Colonic mucosa (tissue), 4 donors: ENCODE measurements around the gene RAD51B. TPM values are rescaled to one million over a fixed set of nuclear protein-coding genes. Genes with fewer than 3 reads are reported as not detected.

Experiments used
- DNase-seq: peaks from one replicate; pipeline ENCODE4 v3.0.0-alpha.2; 2020
- H3K27ac ChIP-seq: fragments of 200-600 bp; one replicate; pipeline ENCODE4 v1.8.0; 2021
- H3K27me3 ChIP-seq: fragments of 200-600 bp; one replicate; pipeline ENCODE4 v1.8.0; 2021
- H3K36me3 ChIP-seq: fragments of 200-600 bp; one replicate; pipeline ENCODE4 v1.8.0; 2021
- H3K4me1 ChIP-seq: fragments of 200-600 bp; one replicate; pipeline ENCODE4 v1.8.0; 2021; ENCODE audit warnings: mild to moderate bottlenecking
- H3K4me3 ChIP-seq: fragments of 200-600 bp; one replicate; pipeline ENCODE4 v1.8.0; 2021
- H3K9ac ChIP-seq, 2 donors: one replicate each; pipeline ENCODE4 v1.7.0; 2013; ENCODE audit warnings: control low read depth in 2 of 2, low read depth in 2 of 2, low read length in 2 of 2
- H3K9me3 ChIP-seq: fragments of 200-600 bp; one replicate; pipeline ENCODE4 v1.8.0; 2021
- intact Hi-C: fragments of 100-400 bp; cut with DNase I; formaldehyde crosslinking; loops from one replicate; pipeline ENCODE4 v1.14.1; 2022
- total RNA-seq, 2 donors: library from RNA; stranded (reverse); fragmentation: NEBNext Ultra II Directional in 1 of 2; extraction: Animal tissue kit (Norgen Biotek cat#: 25700) in 1 of 2; gene quantifications; one replicate each; pipeline ENCODE4 v1.2.1, GENCODE V29; 2021
- TF ChIP-seq, protein P1 (sequence below): fragments of 200-600 bp; IDR thresholded peaks from one replicate; pipeline ENCODE4 v1.8.0; 2022; ENCODE audit warnings: antibody characterized with exemption, mild to moderate bottlenecking
- donor health status: healthy.
- donor health status: DM: no; HTN: no; CAD: no.
- donor health status: DM: no; HTN: no; CAD: no.

RAD51B gene
- total RNA-seq, 2 donors from 2014 or later: 12.7 to 22.0 TPM

DNA sequence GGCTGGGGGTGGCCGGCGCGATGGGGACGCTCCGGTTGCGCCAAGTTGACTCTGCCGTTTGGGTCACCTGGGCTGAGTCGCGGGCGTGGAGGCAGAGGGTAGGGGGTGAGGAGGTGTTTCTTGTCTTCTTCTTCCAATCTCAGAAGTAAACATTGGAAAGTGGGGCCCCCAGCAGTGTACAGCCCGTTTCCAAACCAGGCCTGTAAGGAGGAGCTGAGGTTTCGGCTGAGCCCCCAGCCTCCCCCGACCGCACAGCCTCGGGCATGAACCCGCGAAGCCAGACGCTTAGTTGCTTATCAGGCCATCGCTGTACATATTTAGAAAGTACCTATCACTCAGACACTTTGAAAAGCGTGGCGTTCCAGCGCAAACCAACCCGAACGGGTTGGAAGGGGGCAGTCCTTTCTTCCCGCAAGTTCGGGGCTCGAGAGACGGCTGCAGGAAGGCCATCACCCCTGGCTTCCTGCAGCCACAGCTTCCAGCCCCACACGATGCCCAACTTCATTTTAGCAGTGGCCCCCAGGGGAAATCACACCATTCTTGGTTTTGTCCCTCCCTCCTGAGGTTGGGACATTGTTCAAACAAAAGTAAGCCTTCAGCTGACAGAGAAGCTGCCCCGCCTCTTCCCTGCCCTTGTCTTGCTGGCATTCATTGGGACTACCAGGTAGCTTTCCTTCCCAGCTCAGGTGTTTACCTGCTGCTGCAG lies 809.2 kb downstream of the RAD51B start:
- TF ChIP-seq, protein P1, sequence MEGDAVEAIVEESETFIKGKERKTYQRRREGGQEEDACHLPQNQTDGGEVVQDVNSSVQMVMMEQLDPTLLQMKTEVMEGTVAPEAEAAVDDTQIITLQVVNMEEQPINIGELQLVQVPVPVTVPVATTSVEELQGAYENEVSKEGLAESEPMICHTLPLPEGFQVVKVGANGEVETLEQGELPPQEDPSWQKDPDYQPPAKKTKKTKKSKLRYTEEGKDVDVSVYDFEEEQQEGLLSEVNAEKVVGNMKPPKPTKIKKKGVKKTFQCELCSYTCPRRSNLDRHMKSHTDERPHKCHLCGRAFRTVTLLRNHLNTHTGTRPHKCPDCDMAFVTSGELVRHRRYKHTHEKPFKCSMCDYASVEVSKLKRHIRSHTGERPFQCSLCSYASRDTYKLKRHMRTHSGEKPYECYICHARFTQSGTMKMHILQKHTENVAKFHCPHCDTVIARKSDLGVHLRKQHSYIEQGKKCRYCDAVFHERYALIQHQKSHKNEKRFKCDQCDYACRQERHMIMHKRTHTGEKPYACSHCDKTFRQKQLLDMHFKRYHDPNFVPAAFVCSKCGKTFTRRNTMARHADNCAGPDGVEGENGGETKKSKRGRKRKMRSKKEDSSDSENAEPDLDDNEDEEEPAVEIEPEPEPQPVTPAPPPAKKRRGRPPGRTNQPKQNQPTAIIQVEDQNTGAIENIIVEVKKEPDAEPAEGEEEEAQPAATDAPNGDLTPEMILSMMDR: no peak
- Histone ChIP-seq H3K36me3 (no peaks in the 10 kb centered on the region), H3K9me3 (no peaks in the 10 kb centered on the region), H3K27me3 (no peaks in the 10 kb centered on the region), H3K27ac (peak overlapping the region; percentile 70), H3K4me3 (peak overlapping the region; percentile 32), H3K9ac (peak overlapping the region; percentile 42 to 69), H3K4me1 (peaks cover 9% of the 10 kb centered on the region)
- intact Hi-C loops: no loop called here
- DNase-seq: peak; percentile 75

DNA sequence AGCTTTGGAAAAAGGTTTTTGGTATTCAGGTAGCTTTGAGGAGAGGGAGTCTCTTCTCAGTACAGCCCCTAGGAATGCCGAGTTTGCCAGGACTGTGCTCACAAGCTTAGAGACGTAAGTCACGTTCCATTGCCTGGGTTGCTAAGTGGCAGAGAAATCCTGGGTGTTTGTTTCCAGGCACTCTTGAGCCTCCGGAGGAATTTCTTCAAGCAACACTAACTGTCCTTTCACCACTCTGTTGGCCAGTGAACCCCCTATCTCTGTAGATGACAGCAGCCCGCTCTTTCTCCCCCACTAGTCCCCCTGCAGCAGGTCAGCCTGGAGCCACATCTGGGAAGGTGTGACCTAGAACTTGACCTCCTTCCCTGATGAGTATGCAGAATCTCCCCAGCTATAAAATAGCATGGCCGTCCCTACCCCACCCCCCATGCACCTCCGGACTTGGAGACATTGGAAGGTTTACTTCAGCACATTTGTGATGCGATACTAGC lies 810.5 kb downstream of the RAD51B start:
- TF ChIP-seq, protein P1: no peak
- peak; percentile 7 for DNase-seq
- intact Hi-C loops: no loop called here
- Histone ChIP-seq H3K27ac (no peak overlapping the region), H3K4me1 (peaks cover 9% of the 10 kb centered on the region), H3K9me3 (no peaks in the 10 kb centered on the region), H3K27me3 (no peaks in the 10 kb centered on the region), H3K9ac (no peak overlapping the region), H3K36me3 (no peaks in the 10 kb centered on the region), H3K4me3 (no peak overlapping the region)

DNA sequence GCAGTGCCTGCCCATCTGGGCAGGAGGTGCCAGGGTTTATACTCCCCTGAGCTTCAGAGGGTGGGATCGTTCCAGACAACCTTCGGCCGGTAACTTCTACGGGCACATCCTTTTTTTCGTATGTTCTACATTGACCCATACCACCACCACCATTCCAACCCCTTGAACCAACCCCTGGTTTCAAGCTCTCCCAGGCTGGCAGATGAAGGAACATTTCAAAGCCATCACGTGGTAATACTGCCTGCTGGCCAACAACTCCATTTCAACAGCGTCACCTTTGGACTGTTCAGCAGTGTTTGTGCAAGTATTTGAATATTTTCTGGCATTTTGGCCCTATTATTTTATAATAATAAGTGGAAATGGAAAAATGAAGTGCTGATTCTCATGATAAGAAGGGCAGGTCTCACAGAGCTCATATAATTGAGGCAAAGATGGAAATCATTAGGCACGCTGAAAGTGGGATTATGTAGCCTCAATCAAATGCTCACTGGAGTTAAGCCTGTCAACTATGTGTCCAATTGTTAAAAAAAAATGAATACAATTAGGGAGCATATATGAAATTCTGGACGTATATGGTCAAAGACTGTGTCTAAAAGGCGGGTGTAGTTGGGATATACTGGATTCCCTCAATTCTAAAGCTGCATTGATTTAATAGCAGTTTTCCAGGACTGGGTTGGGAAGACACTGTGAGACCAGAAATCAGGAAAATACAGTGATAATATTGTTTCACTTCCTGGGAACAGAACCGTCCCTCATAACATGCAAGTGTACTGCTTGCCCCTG lies 811.2 kb downstream of the RAD51B start:
- Histone ChIP-seq H3K27ac (no peak overlapping the region), H3K4me1 (peaks cover 9% of the 10 kb centered on the region), H3K36me3 (no peaks in the 10 kb centered on the region), H3K27me3 (no peaks in the 10 kb centered on the region), H3K9ac (no peak overlapping the region), H3K4me3 (no peak overlapping the region), H3K9me3 (no peaks in the 10 kb centered on the region)
- DNase-seq: peak; percentile 16
- TF ChIP-seq, protein P1: no peak
- intact Hi-C loops: no loop called here

DNA sequence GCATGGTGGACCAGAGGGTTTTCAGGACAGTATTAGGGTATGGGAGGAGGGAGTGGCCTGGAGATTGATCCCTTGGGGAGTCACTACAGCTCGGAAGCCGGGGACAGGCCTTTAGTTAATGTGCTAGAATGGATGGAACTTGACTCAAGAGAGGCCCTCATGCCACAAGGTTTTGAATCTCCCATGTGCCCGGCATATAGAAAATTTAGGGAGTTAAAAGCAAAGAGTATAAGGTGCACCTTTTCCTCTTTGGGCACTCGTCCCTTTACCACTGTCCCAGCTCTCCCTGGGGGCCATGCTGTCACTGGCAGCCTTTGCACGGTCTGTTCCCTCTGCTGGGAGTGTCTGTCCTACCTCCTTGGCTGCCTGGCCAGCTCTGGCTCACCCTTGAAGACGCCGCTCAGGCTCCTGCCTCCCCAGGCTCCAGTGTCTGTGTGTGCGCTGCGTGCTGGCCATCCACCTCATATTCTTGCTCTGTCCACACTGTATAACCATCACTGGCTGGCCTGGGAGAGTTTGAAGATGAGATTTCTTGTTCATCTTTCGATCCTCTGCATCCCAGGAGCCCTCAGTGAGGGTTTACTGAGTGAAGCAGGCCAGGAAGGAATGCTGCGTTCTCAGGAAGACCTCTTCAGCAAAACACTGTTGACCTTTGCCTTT lies 811.9 kb downstream of the RAD51B start:
- Histone ChIP-seq H3K4me3 (no peak overlapping the region), H3K4me1 (peaks cover 9% of the 10 kb centered on the region), H3K9ac (no peak overlapping the region), H3K9me3 (no peaks in the 10 kb centered on the region), H3K27ac (no peak overlapping the region), H3K27me3 (no peaks in the 10 kb centered on the region), H3K36me3 (no peaks in the 10 kb centered on the region)
- peak; percentile 15 for DNase-seq
- intact Hi-C loops: no loop called here
- TF ChIP-seq, protein P1: no peak
